ENCODE results near the gene RAD21L1. TPM values are rescaled to one million over a fixed set of nuclear protein-coding genes. Genes with fewer than 3 reads are reported as not detected.

Gene RAD21L1
- total and polyA plus RNA-seq, 2 of the 8 experiments (the other 6 are each of a cell fraction or from before 2014, with no cell fraction given), result 0.06 to 0.26 TPM

- Histone ChIP-seq H2AFZ (ENCODE audit: low read length) (no peak overlapping the region), H2BK120ac (replicated peaks; ENCODE audit: low read depth, low read length) (no peak overlapping the region), H3K23me2 (ENCODE audit: low read depth, low read length) (no peaks in the 10 kb centered on the region), H3K79me1 (ENCODE audit: low read depth, low read length) (no peaks in the 10 kb centered on the region), H3K56ac (replicated peaks; ENCODE audit: insufficient read length, low read depth, low read length) (no peak overlapping the region), H3K36me3 (ENCODE audit: control insufficient read depth in 2 of 4, insufficient read depth in 4 of 4, low read length in 3 of 4) (no peaks in the 10 kb centered on the region), H3K4ac (replicated peaks; ENCODE audit: insufficient read length, low read depth, low read length) (no peak overlapping the region), H2BK20ac (ENCODE audit: low read length) (no peak overlapping the region), H2BK12ac (ENCODE audit: low read depth, low read length) (no peak overlapping the region), H3K27ac (ENCODE audit: low read depth, low read length) (no peak overlapping the region), H2BK15ac (ENCODE audit: low read length) (no peak overlapping the region), H2BK5ac (ENCODE audit: low read depth, low read length) (no peak overlapping the region), H4K20me1 (replicated peaks in 1 of 2; ENCODE audit: control insufficient read depth in 1 of 2, insufficient read depth in 2 of 2, low read length in 2 of 2) (no peaks in the 10 kb centered on the region), H4K8ac (ENCODE audit: extremely low read depth, insufficient read depth, low read length) (no peak overlapping the region), H3K4me2 (ENCODE audit: insufficient read depth in 1 of 2, low read depth in 2 of 2, low read length in 2 of 2) (no peak overlapping the region), H4K91ac (replicated peaks; ENCODE audit: insufficient read length, low read length) (no peak overlapping the region), H3K18ac (ENCODE audit: extremely low read depth, low read length) (no peak overlapping the region), H3K9ac (replicated peaks in 1 of 4; ENCODE audit: extremely low read depth in 1 of 4, low read depth in 3 of 4, low read length in 3 of 4) (no peak overlapping the region), H3K14ac (ENCODE audit: insufficient read length) (no peak overlapping the region), H3K23ac (ENCODE audit: insufficient read length) (no peak overlapping the region), H2AK5ac (ENCODE audit: low read depth, low read length) (no peak overlapping the region), H4K5ac (ENCODE audit: insufficient read length, low read depth, low read length) (no peak overlapping the region), H3K79me2 (ENCODE audit: control insufficient read depth in 1 of 2, insufficient read depth in 2 of 2, low read length in 2 of 2) (no peaks in the 10 kb centered on the region), H3K9me3 (ENCODE audit: insufficient read depth in 2 of 2, low read depth in 1 of 2, low read length in 1 of 2) (no peaks in the 10 kb centered on the region), H3K4me1 (replicated peaks in 1 of 4; ENCODE audit: control insufficient read depth in 3 of 4, insufficient read depth in 4 of 4, low read length in 3 of 4) (no peaks in the 10 kb centered on the region), H3K4me3 (ENCODE audit: extremely low read depth in 1 of 4, insufficient read depth in 2 of 4, low read depth in 3 of 4, low read length in 4 of 4) (no peak overlapping the region), H3K27me3 (replicated peaks in 1 of 4; ENCODE audit: control insufficient read depth in 3 of 4, extremely low read depth in 1 of 4, insufficient read depth in 3 of 4, low read length in 3 of 4) (no peaks in the 10 kb centered on the region)
- TF ChIP-seq CBX5 (IDR thresholded peaks at IDR 0.05; ENCODE audit: low read depth, low read length) (no peak), ATF3 (IDR thresholded peaks at IDR 0.05; ENCODE audit: insufficient read depth, low read depth, low read length) (no peak), CEBPB (IDR thresholded peaks at IDR 0.05; ENCODE audit: low read depth, low read length) (no peak), SIX5 (IDR thresholded peaks at IDR 0.05; ENCODE audit: low read depth, low read length) (no peak)
- ChIA-PET CTCF (ENCODE audit: partially characterized antibody) (interaction anchor here (0.6 to 1.5 kb wide), 2 partner anchors 11 to 65 kb away, joined by 3 to 4 read pairs; no protein-coding TSS in a partner anchor), POLR2A (ENCODE audit: partially characterized antibody) (interaction anchor here (1.0 to 1.1 kb wide), 2 partner anchors 16 to 70 kb away, joined by 3 to 5 read pairs; partner anchors contain the start of gene RAD21L1)
- FAIRE-seq, result no peak
- no peak for DNase-seq (ENCODE audit: low read depth in 1 of 2, low spot score in 2 of 2)
Observed at GRCh38 chr20:1241456-1241855, 15.6 kb downstream of the RAD21L1 start.

All from H1 (cell line).